ENCODE results near the gene GPR162. TPM values are rescaled to one million over a fixed set of nuclear protein-coding genes. Genes with fewer than 3 reads are reported as not detected.

Gene GPR162
- total RNA-seq, 1 donor from 2014 or later, result 0.29 TPM

- intact Hi-C loops (cut with micrococcal nuclease), result no loop called here
- H3K27ac Mint-ChIP-seq, result no peak overlapping the region
These were observed 15.9 kb downstream of the GPR162 start for GRCh38 chr12:6837370-6838060.

GRCh38 chr12:6838854-6839253 lies 17.2 kb downstream of the GPR162 start:
- intact Hi-C loops (cut with micrococcal nuclease), result no loop called here
- H3K4me1 Mint-ChIP-seq (ENCODE audit: low read depth), result peaks cover 14% of the 10 kb centered on the region

More at GRCh38 chr12:6837370-6838060, 15.9 kb downstream of the GPR162 start:
- H3K9me3 Mint-ChIP-seq, result no peaks in the 10 kb centered on the region
- H3K4me1 Mint-ChIP-seq (ENCODE audit: low read depth), result peaks cover 14% of the 10 kb centered on the region
- no peaks in the 10 kb centered on the region for H3K36me3 Mint-ChIP-seq (ENCODE audit: low read depth)
- no peak for DNase-seq (ENCODE audit: low spot score)
- no peak overlapping the region for H3K4me3 Mint-ChIP-seq
- peaks cover 7% of the 10 kb centered on the region for H3K27me3 Mint-ChIP-seq (ENCODE audit: insufficient read depth)

GRCh38 chr12:6839482-6840201 lies 18.0 kb downstream of the GPR162 start:
- DNase-seq (ENCODE audit: low spot score), result no peak
- H3K27me3 Mint-ChIP-seq (ENCODE audit: insufficient read depth), result peaks cover 2% of the 10 kb centered on the region
- peaks cover 9% of the 10 kb centered on the region for H3K4me1 Mint-ChIP-seq (ENCODE audit: low read depth)
- H3K9me3 Mint-ChIP-seq, result no peaks in the 10 kb centered on the region
- intact Hi-C loops (cut with micrococcal nuclease), result no loop called here
- no peaks in the 10 kb centered on the region for H3K36me3 Mint-ChIP-seq (ENCODE audit: low read depth)
- no peak overlapping the region for H3K27ac Mint-ChIP-seq
- no peak overlapping the region for H3K4me3 Mint-ChIP-seq

More at GRCh38 chr12:6838854-6839253, 17.2 kb downstream of the GPR162 start:
- Mint-ChIP-seq H3K36me3 (ENCODE audit: low read depth) (no peaks in the 10 kb centered on the region), H3K4me3 (no peak overlapping the region), H3K27ac (no peak overlapping the region), H3K9me3 (no peaks in the 10 kb centered on the region), H3K27me3 (ENCODE audit: insufficient read depth) (peaks cover 5% of the 10 kb centered on the region)
- no peak for DNase-seq (ENCODE audit: low spot score)

GRCh38 chr12:6840330-6840729 lies 18.7 kb downstream of the GPR162 start:
- intact Hi-C loops (cut with micrococcal nuclease), result no loop called here
- Mint-ChIP-seq H3K9me3 (no peaks in the 10 kb centered on the region), H3K4me3 (no peak overlapping the region)

GRCh38 chr12:6840761-6841515 lies 19.3 kb downstream of the GPR162 start, which contains the start of gene GNB3:
Gene GNB3 (plus strand): TSS chr12:6840925. CDS start chr12:6841288, 363 bp downstream.
- Mint-ChIP-seq H3K27me3 (ENCODE audit: insufficient read depth) (peaks cover 2% of the 10 kb centered on the region), H3K27ac (no peak within 1 kb of the TSS), H3K36me3 (ENCODE audit: low read depth) (peaks cover 5% of the 10 kb centered on the region), H3K9me3 (no peaks in the 10 kb centered on the region), H3K4me3 (no peak within 1 kb of the TSS), H3K4me1 (ENCODE audit: low read depth) (peaks cover 4% of the 10 kb centered on the region)
- no peak for DNase-seq (ENCODE audit: low spot score)
- intact Hi-C loops (cut with micrococcal nuclease), result no loop called here

More at GRCh38 chr12:6840330-6840729, 18.7 kb downstream of the GPR162 start:
- Mint-ChIP-seq H3K4me1 (ENCODE audit: low read depth) (peaks cover 9% of the 10 kb centered on the region), H3K36me3 (ENCODE audit: low read depth) (peaks cover 5% of the 10 kb centered on the region), H3K27ac (no peak overlapping the region), H3K27me3 (ENCODE audit: insufficient read depth) (peaks cover 2% of the 10 kb centered on the region)
- DNase-seq (ENCODE audit: low spot score), result no peak

GRCh38 chr12:6842075-6842474 lies 20.5 kb downstream of the GPR162 start:
- H3K9me3 Mint-ChIP-seq, result no peaks in the 10 kb centered on the region

GRCh38 chr12:6843118-6843902 lies 21.7 kb downstream of the GPR162 start:
- peaks cover 15% of the 10 kb centered on the region for H3K36me3 Mint-ChIP-seq (ENCODE audit: low read depth)
- no peak overlapping the region for H3K27ac Mint-ChIP-seq
- intact Hi-C loops (cut with micrococcal nuclease), result no loop called here
- peaks cover 2% of the 10 kb centered on the region for H3K27me3 Mint-ChIP-seq (ENCODE audit: insufficient read depth)
- peaks cover 9% of the 10 kb centered on the region for H3K4me1 Mint-ChIP-seq (ENCODE audit: low read depth)
- no peak overlapping the region for H3K4me3 Mint-ChIP-seq
- DNase-seq (ENCODE audit: low spot score), result no peak
- H3K9me3 Mint-ChIP-seq, result no peaks in the 10 kb centered on the region

More at GRCh38 chr12:6842075-6842474, 20.5 kb downstream of the GPR162 start:
- DNase-seq (ENCODE audit: low spot score), result no peak
- H3K36me3 Mint-ChIP-seq (ENCODE audit: low read depth), result peaks cover 9% of the 10 kb centered on the region
- no peak overlapping the region for H3K27ac Mint-ChIP-seq
- no peak overlapping the region for H3K4me3 Mint-ChIP-seq
- peaks cover 4% of the 10 kb centered on the region for H3K4me1 Mint-ChIP-seq (ENCODE audit: low read depth)
- peaks cover 2% of the 10 kb centered on the region for H3K27me3 Mint-ChIP-seq (ENCODE audit: insufficient read depth)
- intact Hi-C loops (cut with micrococcal nuclease), result no loop called here

- intact Hi-C loops (cut with micrococcal nuclease), result no loop called here
- H3K4me1 Mint-ChIP-seq (ENCODE audit: low read depth), result peaks cover 23% of the 10 kb centered on the region
- H3K36me3 Mint-ChIP-seq (ENCODE audit: low read depth), result peaks cover 21% of the 10 kb centered on the region
- DNase-seq (ENCODE audit: low spot score), result no peak
- no peaks in the 10 kb centered on the region for H3K9me3 Mint-ChIP-seq
- no peak overlapping the region for H3K4me3 Mint-ChIP-seq
- no peaks in the 10 kb centered on the region for H3K27me3 Mint-ChIP-seq (ENCODE audit: insufficient read depth)
- no peak overlapping the region for H3K27ac Mint-ChIP-seq
These were observed 23.8 kb downstream of the GPR162 start for GRCh38 chr12:6845395-6845794.

- intact Hi-C loops (cut with micrococcal nuclease), result no loop called here
- no peak overlapping the region for H3K27ac Mint-ChIP-seq
- H3K4me1 Mint-ChIP-seq (ENCODE audit: low read depth), result peaks cover 32% of the 10 kb centered on the region
- no peak for DNase-seq (ENCODE audit: low spot score)
- peaks cover 23% of the 10 kb centered on the region for H3K36me3 Mint-ChIP-seq (ENCODE audit: low read depth)
- no peak overlapping the region for H3K4me3 Mint-ChIP-seq
- no peaks in the 10 kb centered on the region for H3K27me3 Mint-ChIP-seq (ENCODE audit: insufficient read depth)
- H3K9me3 Mint-ChIP-seq, result no peaks in the 10 kb centered on the region
These were observed 24.8 kb downstream of the GPR162 start for GRCh38 chr12:6846316-6846869.

- intact Hi-C loops (cut with micrococcal nuclease), result no loop called here
- no peak overlapping the region for H3K27ac Mint-ChIP-seq
- no peaks in the 10 kb centered on the region for H3K27me3 Mint-ChIP-seq (ENCODE audit: insufficient read depth)
- H3K9me3 Mint-ChIP-seq, result no peaks in the 10 kb centered on the region
- H3K36me3 Mint-ChIP-seq (ENCODE audit: low read depth), result peaks cover 23% of the 10 kb centered on the region
- no peak overlapping the region for H3K4me3 Mint-ChIP-seq
- DNase-seq (ENCODE audit: low spot score), result no peak
- peaks cover 35% of the 10 kb centered on the region for H3K4me1 Mint-ChIP-seq (ENCODE audit: low read depth)
These were observed 26.1 kb downstream of the GPR162 start for GRCh38 chr12:6847676-6848075.

GRCh38 chr12:6849427-6849826 lies 27.8 kb downstream of the GPR162 start:
- H3K4me1 Mint-ChIP-seq (ENCODE audit: low read depth), result peaks cover 50% of the 10 kb centered on the region
- no peak for DNase-seq (ENCODE audit: low spot score)
- H3K36me3 Mint-ChIP-seq (ENCODE audit: low read depth), result peaks cover 29% of the 10 kb centered on the region
- intact Hi-C loops (cut with micrococcal nuclease), result no loop called here
- H3K27me3 Mint-ChIP-seq (ENCODE audit: insufficient read depth), result peaks cover 2% of the 10 kb centered on the region
- H3K9me3 Mint-ChIP-seq, result no peaks in the 10 kb centered on the region
- H3K4me3 Mint-ChIP-seq, result peak overlapping the region; percentile 91
- H3K27ac Mint-ChIP-seq, result peak overlapping the region; percentile 56

GRCh38 chr12:6849976-6850560 lies 28.4 kb downstream of the GPR162 start:
- DNase-seq (ENCODE audit: low spot score), result no peak
- Mint-ChIP-seq H3K27me3 (ENCODE audit: insufficient read depth) (peaks cover 2% of the 10 kb centered on the region), H3K4me1 (ENCODE audit: low read depth) (peaks cover 50% of the 10 kb centered on the region), H3K9me3 (no peaks in the 10 kb centered on the region), H3K36me3 (ENCODE audit: low read depth) (peaks cover 25% of the 10 kb centered on the region), H3K27ac (peak overlapping the region; percentile 57), H3K4me3 (peak overlapping the region; percentile 91)
- intact Hi-C loops (cut with micrococcal nuclease), result loop anchor here (5.0 kb wide), 1 partner anchor 257 kb away; the partner anchor contains the start of gene C1RL

All from activated T-helper 1 cell treated with anti-CD3 and anti-CD28 coated beads, Interleukin-12 subunit alpha, Interleukin-12 subunit beta, Interleukin-2, Interleukin-4 antibody, amounts not matched to agents 30 ng/mL and 10 ng/mL and 1 ng/mL, durations not matched to agents 14 hours and 24 hours and 36 hours (primary cell).